ENCODE measurements around the gene LY6G6C. TPM values are rescaled to one million over a fixed set of nuclear protein-coding genes. Genes with fewer than 3 reads are reported as not detected.

LY6G6C gene
- total RNA-seq, 1 donor from 2014 or later, result not detected

DNA sequence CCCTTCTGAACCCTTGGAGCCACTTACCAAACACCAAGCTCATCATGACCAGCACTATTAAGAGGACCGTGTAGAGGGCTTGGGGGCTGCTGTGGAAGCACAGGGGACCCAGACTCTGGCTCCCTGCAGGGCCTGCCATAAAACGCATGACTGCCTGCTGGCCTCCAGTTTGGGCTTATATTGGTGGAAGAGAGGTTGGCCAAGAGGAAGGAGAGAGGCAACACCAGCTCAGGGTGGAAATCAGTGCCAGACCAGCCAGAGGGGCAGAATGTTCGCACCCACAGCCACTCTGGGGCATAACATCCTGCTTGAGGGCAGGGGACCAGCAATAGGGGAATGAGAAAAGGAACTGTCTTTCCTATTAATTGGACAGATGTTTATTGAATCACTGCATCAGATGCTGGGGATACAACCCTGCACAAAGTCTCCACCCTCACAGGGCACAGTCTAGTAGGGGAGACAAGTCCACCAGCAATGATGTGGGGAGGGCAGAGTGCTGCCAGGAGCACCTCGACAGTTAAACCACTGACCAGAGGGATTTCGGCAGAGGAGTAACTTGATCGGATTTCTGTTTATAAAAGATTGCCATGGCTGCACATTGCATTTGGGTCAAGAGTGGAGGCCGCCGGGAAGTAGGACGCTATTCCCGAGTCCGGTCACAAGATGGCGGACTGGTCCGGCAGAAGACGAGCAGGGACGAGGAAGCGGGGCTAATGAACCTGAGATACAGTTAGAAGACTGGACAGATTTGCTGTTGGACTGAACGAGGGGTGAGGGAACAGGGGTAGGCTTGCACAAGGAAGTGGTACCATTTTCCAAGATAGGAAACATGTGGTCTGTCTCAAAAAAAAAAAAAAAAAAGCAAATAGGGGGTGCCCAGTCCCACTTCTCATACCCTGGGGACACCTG lies 41.1 kb downstream of the LY6G6C start, which contains the start of gene LY6G5C:
Gene LY6G5C (minus strand): TSS at position 842 of the 909 bp plus-strand sequence. CDS start 694 bp downstream, at position 148.
- DNase-seq (ENCODE audit: low spot score), result peak; percentile 89

DNA sequence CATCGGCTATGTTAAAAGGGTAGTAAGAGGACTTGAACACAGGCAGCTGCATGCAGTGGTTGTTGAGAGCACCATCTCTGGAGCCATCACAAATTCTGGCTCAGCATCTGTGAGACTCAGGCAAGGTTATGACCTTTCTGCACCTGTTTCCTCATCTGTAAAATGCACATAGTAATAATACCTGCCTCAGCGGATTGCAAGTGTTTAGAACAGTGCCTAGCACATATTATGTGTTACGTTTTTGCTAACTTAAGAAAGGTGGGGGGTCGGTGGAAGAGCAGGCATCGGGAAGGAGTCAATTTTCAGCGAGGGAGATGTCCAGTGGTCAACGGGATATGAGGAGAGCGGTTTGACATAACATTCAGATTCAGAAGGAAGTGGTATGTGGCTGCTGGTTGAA lies 43.6 kb downstream of the LY6G6C start:
- no peak for DNase-seq (ENCODE audit: low spot score)

DNA sequence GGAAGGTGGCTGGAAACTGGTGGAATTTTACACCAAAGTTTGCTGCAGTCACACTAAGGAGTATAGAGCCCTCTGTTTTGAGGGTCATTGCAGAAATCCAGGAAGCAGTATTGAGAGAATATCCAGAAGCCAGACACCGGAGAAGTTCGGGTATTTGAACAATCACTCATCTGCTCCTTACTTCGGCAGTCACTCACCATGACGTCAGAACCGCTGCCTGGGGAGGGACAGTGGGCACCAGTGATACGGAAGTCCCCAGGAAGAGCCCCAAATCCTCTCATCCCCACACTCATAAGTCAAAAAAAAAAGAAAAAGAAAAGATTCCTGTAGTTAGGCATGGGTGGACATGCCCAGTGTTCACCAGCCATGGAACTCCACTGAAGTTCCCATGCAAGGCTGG lies 44.6 kb downstream of the LY6G6C start:
- DNase-seq (ENCODE audit: low spot score), result no peak

DNA sequence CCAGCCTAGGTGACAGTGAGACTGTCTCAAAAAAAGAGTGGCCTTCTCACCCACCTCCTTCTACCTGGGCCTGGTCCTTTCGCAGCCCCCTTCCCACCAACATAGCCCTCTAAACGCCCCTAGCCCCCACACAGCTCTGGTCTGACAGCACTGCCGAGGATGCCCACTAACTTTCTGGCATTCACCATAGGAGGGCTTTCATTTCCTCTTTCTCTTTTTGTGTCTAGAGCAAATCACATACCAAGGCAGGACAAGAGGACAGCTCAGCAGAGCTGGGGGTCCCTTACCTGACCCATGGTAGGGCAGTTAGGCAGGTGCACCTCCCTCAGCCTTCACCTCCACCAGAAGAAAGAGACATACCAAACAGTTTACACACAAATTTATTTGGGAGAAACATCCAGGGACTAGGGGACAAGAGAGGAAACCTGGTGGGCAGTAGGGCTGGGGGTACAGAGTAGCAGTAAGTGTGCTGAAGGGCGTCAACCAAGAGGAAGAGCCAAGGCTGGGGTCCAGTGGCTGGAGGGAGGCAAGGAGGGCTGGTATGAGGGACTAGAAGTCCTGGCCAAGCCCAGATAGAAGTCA lies 45.1 kb downstream of the LY6G6C start:
- no peak for DNase-seq (ENCODE audit: low spot score)

DNA sequence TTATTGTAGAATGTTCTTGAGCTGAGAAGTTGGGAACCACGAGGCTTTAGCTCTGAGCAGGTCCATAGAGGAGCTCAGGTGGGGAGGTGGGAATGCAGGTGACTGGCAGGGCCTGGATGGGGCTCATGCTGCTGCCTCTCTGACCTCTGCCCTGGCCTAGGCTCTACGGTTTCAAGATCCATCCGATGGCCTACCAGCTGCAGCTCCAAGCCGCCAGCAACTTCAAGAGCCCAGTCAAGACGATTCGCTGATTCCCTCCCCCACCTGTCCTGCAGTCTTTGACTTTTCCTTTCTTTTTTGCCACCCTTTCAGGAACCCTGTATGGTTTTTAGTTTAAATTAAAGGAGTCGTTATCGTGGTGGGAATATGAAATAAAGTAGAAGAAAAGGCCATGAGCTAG lies 51.9 kb downstream of the LY6G6C start, which contains the start of gene LY6G5B:
Gene LY6G5B (plus strand): TSS at position 301 of the 400 bp plus-strand sequence. CDS start 975 bp downstream, outside the sequence.
- DNase-seq (ENCODE audit: low spot score), result no peak

Other genes starting within 250 kb of the LY6G6C start
- gene MICB, start 223.6 kb downstream of the LY6G6C start, total RNA-seq, result 2.9 TPM
- gene MCCD1, start 192.8 kb downstream of the LY6G6C start, total RNA-seq, result not detected
- gene DDX39B, start 179.7 kb downstream of the LY6G6C start, total RNA-seq, result 368 TPM
- 0.65 TPM for gene ATP6V1G2, start 175.1 kb downstream of the LY6G6C start, total RNA-seq
- 21.9 TPM for gene NFKBIL1, start 174.1 kb downstream of the LY6G6C start, total RNA-seq
- not detected for gene LTA, start 149.5 kb downstream of the LY6G6C start, total RNA-seq
- gene TNF, start 146.2 kb downstream of the LY6G6C start, total RNA-seq, result 0.36 TPM
- 0.42 TPM for gene LTB, start 139.3 kb downstream of the LY6G6C start, total RNA-seq
- 6.7 TPM for gene LST1, start 135.5 kb downstream of the LY6G6C start, total RNA-seq
- not detected for gene NCR3, start 128.7 kb downstream of the LY6G6C start, total RNA-seq
- 6.7 TPM for gene AIF1, start 106.5 kb downstream of the LY6G6C start, total RNA-seq
- gene PRRC2A, start 101.0 kb downstream of the LY6G6C start, total RNA-seq, result 186 TPM
- gene BAG6, start 69.1 kb downstream of the LY6G6C start, total RNA-seq, result 234 TPM
- gene APOM, start 65.9 kb downstream of the LY6G6C start, total RNA-seq, result 2.4 TPM
- gene C6orf47, start 61.0 kb downstream of the LY6G6C start, total RNA-seq, result 21.5 TPM
- 15.3 TPM for gene GPANK1, start 56.7 kb downstream of the LY6G6C start, total RNA-seq
- gene CSNK2B, start 55.7 kb downstream of the LY6G6C start, total RNA-seq, result 149 TPM
- 20.6 TPM for gene LY6G5B, start 51.8 kb downstream of the LY6G6C start, total RNA-seq
- gene LY6G5C, start 40.7 kb downstream of the LY6G6C start, total RNA-seq, result 3.0 TPM
- gene ABHD16A, start 18.4 kb downstream of the LY6G6C start, total RNA-seq, result 44.5 TPM
- not detected for gene LY6G6F, start 14.9 kb downstream of the LY6G6C start, total RNA-seq
- gene LY6G6D, start 6.4 kb downstream of the LY6G6C start, total RNA-seq, result not detected
- 0.26 TPM for gene MPIG6B, start 1.6 kb upstream of the LY6G6C start, total RNA-seq
- gene DDAH2, start 7.6 kb upstream of the LY6G6C start, total RNA-seq, result 33.3 TPM
- gene CLIC1, start 14.8 kb upstream of the LY6G6C start, total RNA-seq, result 276 TPM
- 27.8 TPM for gene MSH5, start 18.3 kb upstream of the LY6G6C start, total RNA-seq
- 2.8 TPM for gene SAPCD1, start 40.9 kb upstream of the LY6G6C start, total RNA-seq
- gene VWA7, start 55.6 kb upstream of the LY6G6C start, total RNA-seq, result 5.5 TPM
- gene VARS1, start 74.0 kb upstream of the LY6G6C start, total RNA-seq, result 105 TPM
- gene LSM2, start 85.2 kb upstream of the LY6G6C start, total RNA-seq, result 35.6 TPM
- gene HSPA1L, start 93.5 kb upstream of the LY6G6C start, total RNA-seq, result 1.7 TPM
- gene HSPA1A, start 93.8 kb upstream of the LY6G6C start, total RNA-seq, result 191 TPM
- gene HSPA1B, start 106.0 kb upstream of the LY6G6C start, total RNA-seq, result 163 TPM
- 29.2 TPM for gene NEU1, start 141.1 kb upstream of the LY6G6C start, total RNA-seq
- 79.8 TPM for gene SLC44A4, start 157.3 kb upstream of the LY6G6C start, total RNA-seq
- gene EHMT2, start 176.0 kb upstream of the LY6G6C start, total RNA-seq, result 53.4 TPM
- gene ZBTB12, start 180.3 kb upstream of the LY6G6C start, total RNA-seq, result 6.4 TPM
- 17.1 TPM for gene C2, start 206.0 kb upstream of the LY6G6C start, total RNA-seq
- 41.4 TPM for gene CFB, start 224.3 kb upstream of the LY6G6C start, total RNA-seq
- 59.6 TPM for gene NELFE, start 237.2 kb upstream of the LY6G6C start, total RNA-seq
- 73.7 TPM for gene SKIC2, start 237.4 kb upstream of the LY6G6C start, total RNA-seq